ENCODE data around the gene PRF1. TPM values are rescaled to one million over a fixed set of nuclear protein-coding genes. Genes with fewer than 3 reads are reported as not detected.

The PRF1 gene
- total and polyA plus RNA-seq, 4 donors = 2.5 to 3.1 (median 2.8) TPM

GRCh38 chr10:70586348-70586930 lies 16.1 kb downstream of the PRF1 start (continued):
- TF ChIP-seq REST (IDR thresholded peaks at IDR 0.05) (no peak), YY1 (IDR thresholded peaks at IDR 0.05) (no peak), TAF1 (conservative IDR thresholded peaks at IDR 0.05) (no peak)

GRCh38 chr10:70585578-70586169 lies 16.9 kb downstream of the PRF1 start:
- Histone ChIP-seq H3K4me1 (ENCODE audit: control insufficient read depth in 4 of 4, insufficient read depth in 4 of 4, low read length in 3 of 4) (no peaks in the 10 kb centered on the region), H3K27me3 (ENCODE audit: control insufficient read depth in 4 of 4, insufficient read depth in 4 of 4, low read length in 3 of 4) (no peaks in the 10 kb centered on the region), H3K9ac (ENCODE audit: low read depth in 1 of 2, low read length in 2 of 2) (no peak overlapping the region), H3K36me3 (ENCODE audit: control insufficient read depth in 4 of 4, insufficient read depth in 3 of 4, low read depth in 1 of 4, low read length in 3 of 4) (no peaks in the 10 kb centered on the region), H3K9me3 (ENCODE audit: control insufficient read depth in 4 of 4, low read length in 3 of 4) (no peaks in the 10 kb centered on the region), H3K4me3 (ENCODE audit: low read depth in 1 of 3, low read length in 3 of 3) (no peak overlapping the region), H3K27ac (ENCODE audit: low read depth in 1 of 2, low read length in 2 of 2) (no peak overlapping the region)
- no peak for DNase-seq (ENCODE audit: low spot score)
- TF ChIP-seq ZBTB33 (IDR thresholded peaks at IDR 0.05) (no peak), SP1 (IDR thresholded peaks at IDR 0.05) (no peak), CTCF (IDR thresholded peaks at IDR 0.05; ENCODE audit: low read depth, low read length, missing input control) (no peak), EGR1 (IDR thresholded peaks at IDR 0.05; ENCODE audit: low read depth in 2 of 2) (no peak), JUND (IDR thresholded peaks at IDR 0.05) (no peak), HNF4A (conservative IDR thresholded peaks at IDR 0.05) (no peak), GABPA (IDR thresholded peaks at IDR 0.05 in 1 of 2, conservative IDR thresholded peaks at IDR 0.05 in 1 of 2) (no peak), RXRA (IDR thresholded peaks at IDR 0.05) (no peak), MAX (IDR thresholded peaks at IDR 0.05) (no peak), YY1 (IDR thresholded peaks at IDR 0.05) (no peak), FOXA1 (IDR thresholded peaks at IDR 0.05) (no peak), RAD21 (IDR thresholded peaks at IDR 0.05) (no peak), HNF4G (IDR thresholded peaks at IDR 0.05) (no peak), FOXA2 (IDR thresholded peaks at IDR 0.05) (no peak), REST (IDR thresholded peaks at IDR 0.05) (no peak), TAF1 (conservative IDR thresholded peaks at IDR 0.05) (no peak), ATF3 (IDR thresholded peaks at IDR 0.05) (no peak)
- 89% methylated on average over 8 of the region's 8 CpGs for WGBS
